CD4-positive, alpha-beta T cell treated with Interleukin-1 beta for 1 hour (primary cell): ENCODE results near the gene ZMYND8.
"Not testable (repeated sequence)": the region's sequence is repeated elsewhere in the genome, so short reads cannot be mapped to it uniquely, and the experiment has no call there.

ENCODE experiments used
- DNase-seq, 2 donors: peaks; one replicate each; pipeline ENCODE4 v3.0.0-alpha.2; 2020 to 2022

Gene ZMYND8

GRCh38 chr20:47263465-47264084 is 92.9 kb downstream of the ZMYND8 start:
- DNase-seq: no peak

GRCh38 chr20:47263080-47263464 is 93.4 kb downstream of the ZMYND8 start:
- no peak for DNase-seq

- DNase-seq: peak in 1 of 2 donors; percentile 11
Observed at GRCh38 chr20:47262365-47263013, 94.0 kb downstream of the ZMYND8 start.

GRCh38 chr20:47262008-47262364 is 94.5 kb downstream of the ZMYND8 start:
- DNase-seq: no peak

- not testable (repeated sequence) for DNase-seq
Observed at GRCh38 chr20:47261161-47261774, 95.2 kb downstream of the ZMYND8 start.

- not testable (repeated sequence) for DNase-seq
Observed at GRCh38 chr20:47260540-47261126, 95.9 kb downstream of the ZMYND8 start.

- DNase-seq: no peak
Observed at GRCh38 chr20:47258745-47259695, 97.5 kb downstream of the ZMYND8 start.

- no peak for DNase-seq
Observed at GRCh38 chr20:47257771-47258170, 98.7 kb downstream of the ZMYND8 start.

GRCh38 chr20:47257256-47257655 is 99.2 kb downstream of the ZMYND8 start:
- DNase-seq: no peak

GRCh38 chr20:47256668-47257236 is 99.7 kb downstream of the ZMYND8 start:
- DNase-seq: no peak

GRCh38 chr20:47253872-47254271 is 102.6 kb downstream of the ZMYND8 start:
- no peak for DNase-seq

- DNase-seq: no peak
Observed at GRCh38 chr20:47252879-47253307, 103.6 kb downstream of the ZMYND8 start.

- DNase-seq: no peak
Observed at GRCh38 chr20:47251154-47252020, 105.1 kb downstream of the ZMYND8 start.

- DNase-seq: no peak
Observed at GRCh38 chr20:47250360-47250759, 106.1 kb downstream of the ZMYND8 start.

- DNase-seq: no peak
Observed at GRCh38 chr20:47249913-47250312, 106.6 kb downstream of the ZMYND8 start.

GRCh38 chr20:47248448-47248966 is 108.0 kb downstream of the ZMYND8 start:
- no peak for DNase-seq

GRCh38 chr20:47247972-47248371 is 108.5 kb downstream of the ZMYND8 start:
- DNase-seq: no peak

- no peak for DNase-seq
Observed at GRCh38 chr20:47246061-47246777, 110.3 kb downstream of the ZMYND8 start.

GRCh38 chr20:47245166-47245565 is 111.3 kb downstream of the ZMYND8 start:
- not testable (repeated sequence) for DNase-seq

- DNase-seq: no peak
Observed at GRCh38 chr20:47244451-47244850, 112.0 kb downstream of the ZMYND8 start.
